ENCODE measurements around the gene STX4.

DNA sequence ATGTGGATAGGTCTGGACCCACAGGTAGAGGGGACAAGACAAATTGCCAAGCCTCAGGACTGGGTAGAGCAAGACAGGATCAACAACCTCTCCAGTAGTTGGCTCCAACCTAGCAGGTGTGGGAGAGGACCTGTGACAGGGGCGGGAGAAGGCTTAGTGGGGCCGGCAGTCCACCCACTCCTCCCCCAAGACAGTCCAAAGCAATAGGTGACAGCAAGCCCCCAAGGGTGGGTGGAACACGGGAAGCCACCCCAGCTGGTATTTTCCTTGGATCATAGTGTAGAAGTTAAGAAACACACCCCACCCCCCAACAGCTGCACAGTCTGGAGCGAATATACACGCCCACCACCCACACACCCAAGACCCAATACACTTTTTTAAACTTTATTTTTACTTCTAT lies 4.1 kb upstream of the STX4 start:
- TF ChIP-seq, protein P1, sequence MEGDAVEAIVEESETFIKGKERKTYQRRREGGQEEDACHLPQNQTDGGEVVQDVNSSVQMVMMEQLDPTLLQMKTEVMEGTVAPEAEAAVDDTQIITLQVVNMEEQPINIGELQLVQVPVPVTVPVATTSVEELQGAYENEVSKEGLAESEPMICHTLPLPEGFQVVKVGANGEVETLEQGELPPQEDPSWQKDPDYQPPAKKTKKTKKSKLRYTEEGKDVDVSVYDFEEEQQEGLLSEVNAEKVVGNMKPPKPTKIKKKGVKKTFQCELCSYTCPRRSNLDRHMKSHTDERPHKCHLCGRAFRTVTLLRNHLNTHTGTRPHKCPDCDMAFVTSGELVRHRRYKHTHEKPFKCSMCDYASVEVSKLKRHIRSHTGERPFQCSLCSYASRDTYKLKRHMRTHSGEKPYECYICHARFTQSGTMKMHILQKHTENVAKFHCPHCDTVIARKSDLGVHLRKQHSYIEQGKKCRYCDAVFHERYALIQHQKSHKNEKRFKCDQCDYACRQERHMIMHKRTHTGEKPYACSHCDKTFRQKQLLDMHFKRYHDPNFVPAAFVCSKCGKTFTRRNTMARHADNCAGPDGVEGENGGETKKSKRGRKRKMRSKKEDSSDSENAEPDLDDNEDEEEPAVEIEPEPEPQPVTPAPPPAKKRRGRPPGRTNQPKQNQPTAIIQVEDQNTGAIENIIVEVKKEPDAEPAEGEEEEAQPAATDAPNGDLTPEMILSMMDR (conservative IDR thresholded peaks at IDR 0.05; ENCODE audit: low read length) = no peak
- TF ChIP-seq EZH2phosphoT487 (IDR thresholded peaks at IDR 0.05; ENCODE audit: borderline replicate concordance) = no peak
